ENCODE measurements around the gene PANK4.

The PANK4 gene

GRCh38 chr1:2462819-2463218 lies 63.6 kb downstream of the PANK4 start:
- Histone ChIP-seq H3K79me2 (ENCODE audit: low read length) (no peaks in the 10 kb centered on the region), H3K9ac (ENCODE audit: low read length) (no peak overlapping the region), H3K4me3 (ENCODE audit: low read length) (no peak overlapping the region), H3K27ac (ENCODE audit: low read length) (no peak overlapping the region), H3K9me2 (replicated peaks; ENCODE audit: insufficient read depth, low read length) (no peaks in the 10 kb centered on the region), H3F3A (ENCODE audit: insufficient read depth, low read length) (no peaks in the 10 kb centered on the region), H3K36me3 (replicated peaks; ENCODE audit: insufficient read depth, low read length) (no peaks in the 10 kb centered on the region), H3K4me1 (ENCODE audit: low read length) (no peaks in the 10 kb centered on the region), H4K20me1 (ENCODE audit: insufficient read depth, low read length) (no peaks in the 10 kb centered on the region), H3K4me2 (ENCODE audit: low read depth, low read length) (no peak overlapping the region), H3K27me3 (replicated peaks; ENCODE audit: insufficient read depth, low read length) (peaks cover 78% of the 10 kb centered on the region), H2AFZ (ENCODE audit: low read length) (no peak overlapping the region), H3K9me3 (replicated peaks; ENCODE audit: insufficient read depth, low read length) (no peaks in the 10 kb centered on the region)
- no peak for DNase-seq
- TF ChIP-seq EZH2 (optimal IDR thresholded peaks at IDR 0.05; ENCODE audit: low read depth, low read length): no peak
- TF ChIP-seq EZH2phosphoT487 (IDR thresholded peaks at IDR 0.05; ENCODE audit: low read length): no peak
- no peak for TF ChIP-seq CTCF (IDR thresholded peaks at IDR 0.05; ENCODE audit: low read length)

DNA sequence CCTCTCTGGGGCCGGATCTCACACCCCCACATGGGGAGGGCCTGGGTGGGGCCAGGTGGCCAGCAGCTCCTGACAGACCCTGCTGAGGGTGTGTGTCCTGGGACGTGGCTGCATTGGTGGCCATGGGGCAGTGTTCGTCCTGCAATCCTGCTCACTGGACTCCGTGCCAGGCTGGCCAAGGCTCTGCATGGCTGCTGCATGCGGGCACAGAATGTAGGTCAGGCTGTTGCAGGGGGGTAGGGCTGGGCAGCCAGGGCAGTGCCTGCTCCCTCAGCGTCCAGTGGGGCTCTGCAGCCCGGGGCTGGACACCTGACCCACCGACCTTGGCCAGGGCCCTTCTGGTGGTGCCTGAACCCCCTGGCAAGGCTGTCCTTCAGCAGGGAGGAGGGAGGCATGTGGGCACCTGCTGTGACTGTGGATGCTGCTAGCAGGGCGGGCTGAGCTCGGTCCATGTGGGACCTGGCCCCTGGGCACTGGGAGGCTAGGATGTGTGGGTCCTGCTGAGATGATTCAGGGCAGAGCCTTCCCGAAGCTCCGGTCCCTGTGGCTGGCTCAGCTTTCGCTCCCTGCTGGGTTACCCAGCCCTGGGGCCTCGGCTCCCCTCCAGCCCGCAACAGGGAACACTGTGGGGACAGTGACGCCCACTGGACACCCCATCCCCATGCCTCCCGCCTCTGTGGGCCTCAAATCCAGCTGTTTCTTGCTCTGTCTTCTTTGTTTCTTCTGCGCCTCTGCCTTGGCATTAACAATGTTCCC lies 65.2 kb downstream of the PANK4 start:
- Histone ChIP-seq H3K4me1 (ENCODE audit: low read length) (no peaks in the 10 kb centered on the region), H3K27ac (ENCODE audit: low read length) (no peak overlapping the region), H4K20me1 (ENCODE audit: insufficient read depth, low read length) (no peaks in the 10 kb centered on the region)

GRCh38 chr1:2460203-2460602 lies 66.2 kb downstream of the PANK4 start:
- no peak for TF ChIP-seq EZH2phosphoT487 (IDR thresholded peaks at IDR 0.05; ENCODE audit: low read length)
- no peak for TF ChIP-seq EZH2 (optimal IDR thresholded peaks at IDR 0.05; ENCODE audit: low read depth, low read length)
- TF ChIP-seq CTCF (IDR thresholded peaks at IDR 0.05; ENCODE audit: low read length): no peak
- H3K9me3 ChIP-seq (replicated peaks; ENCODE audit: insufficient read depth, low read length): no peaks in the 10 kb centered on the region
- no peaks in the 10 kb centered on the region for H3K4me1 ChIP-seq (ENCODE audit: low read length)
- H3K36me3 ChIP-seq (replicated peaks; ENCODE audit: insufficient read depth, low read length): no peaks in the 10 kb centered on the region
- no peak overlapping the region for H2AFZ ChIP-seq (ENCODE audit: low read length)
- H3K9ac ChIP-seq (ENCODE audit: low read length): no peak overlapping the region
- no peaks in the 10 kb centered on the region for H3F3A ChIP-seq (ENCODE audit: insufficient read depth, low read length)
- no peak overlapping the region for H3K27ac ChIP-seq (ENCODE audit: low read length)
- DNase-seq: no peak
- no peaks in the 10 kb centered on the region for H3K9me2 ChIP-seq (replicated peaks; ENCODE audit: insufficient read depth, low read length)
- peaks cover 86% of the 10 kb centered on the region for H3K27me3 ChIP-seq (replicated peaks; ENCODE audit: insufficient read depth, low read length)
- H3K79me2 ChIP-seq (ENCODE audit: low read length): no peaks in the 10 kb centered on the region
- no peak overlapping the region for H3K4me3 ChIP-seq (ENCODE audit: low read length)
- no peaks in the 10 kb centered on the region for H4K20me1 ChIP-seq (ENCODE audit: insufficient read depth, low read length)
- no peak overlapping the region for H3K4me2 ChIP-seq (ENCODE audit: low read depth, low read length)

More for the DNA sequence above, 65.2 kb downstream of the PANK4 start:
- Histone ChIP-seq H3K9me2 (replicated peaks; ENCODE audit: insufficient read depth, low read length) (no peaks in the 10 kb centered on the region), H3K27me3 (replicated peaks; ENCODE audit: insufficient read depth, low read length) (peaks cover 86% of the 10 kb centered on the region), H3K4me3 (ENCODE audit: low read length) (no peak overlapping the region), H3F3A (ENCODE audit: insufficient read depth, low read length) (no peaks in the 10 kb centered on the region), H3K36me3 (replicated peaks; ENCODE audit: insufficient read depth, low read length) (no peaks in the 10 kb centered on the region), H2AFZ (ENCODE audit: low read length) (no peak overlapping the region), H3K9me3 (replicated peaks; ENCODE audit: insufficient read depth, low read length) (no peaks in the 10 kb centered on the region), H3K79me2 (ENCODE audit: low read length) (no peaks in the 10 kb centered on the region), H3K9ac (ENCODE audit: low read length) (no peak overlapping the region), H3K4me2 (ENCODE audit: low read depth, low read length) (no peak overlapping the region)
- TF ChIP-seq EZH2phosphoT487 (IDR thresholded peaks at IDR 0.05; ENCODE audit: low read length) (no peak), EZH2 (optimal IDR thresholded peaks at IDR 0.05; ENCODE audit: low read depth, low read length) (no peak), CTCF (IDR thresholded peaks at IDR 0.05; ENCODE audit: low read length) (no peak)
- no peak for DNase-seq

All from MM.1S (cell line).